GM19455 (cell line): ENCODE results near the gene PTAFR.
"Not testable (repeated sequence)": the region's sequence is repeated elsewhere in the genome, so short reads cannot be mapped to it uniquely, and the experiment has no call there.

ENCODE experiments used
- ATAC-seq: cut with Tn5 transposase; IDR thresholded peaks from one replicate; pipeline ENCODE4 v1.9.1; 2021; ENCODE audit not compliant: unreplicated experiment

Gene PTAFR

DNA sequence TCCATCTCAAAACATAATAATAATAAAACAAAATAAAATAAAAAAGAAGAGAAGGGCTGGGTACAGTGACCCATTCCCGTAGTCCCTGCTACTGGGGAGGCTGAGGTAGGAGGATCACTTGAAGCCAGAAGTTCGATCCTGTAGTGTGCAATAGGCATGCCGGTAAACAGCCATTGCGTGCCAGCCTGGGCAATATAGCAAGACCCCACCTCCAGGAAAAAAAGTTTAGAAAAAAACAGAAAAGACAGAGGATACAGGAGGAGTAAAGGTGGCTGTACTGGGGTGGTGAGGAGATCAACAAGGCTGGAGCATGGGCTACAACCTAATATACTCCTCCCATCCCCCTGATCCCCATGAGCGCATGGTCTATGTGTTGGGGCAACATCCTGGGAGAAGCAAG lies 30.8 kb downstream of the PTAFR start:
- ATAC-seq: no peak

DNA sequence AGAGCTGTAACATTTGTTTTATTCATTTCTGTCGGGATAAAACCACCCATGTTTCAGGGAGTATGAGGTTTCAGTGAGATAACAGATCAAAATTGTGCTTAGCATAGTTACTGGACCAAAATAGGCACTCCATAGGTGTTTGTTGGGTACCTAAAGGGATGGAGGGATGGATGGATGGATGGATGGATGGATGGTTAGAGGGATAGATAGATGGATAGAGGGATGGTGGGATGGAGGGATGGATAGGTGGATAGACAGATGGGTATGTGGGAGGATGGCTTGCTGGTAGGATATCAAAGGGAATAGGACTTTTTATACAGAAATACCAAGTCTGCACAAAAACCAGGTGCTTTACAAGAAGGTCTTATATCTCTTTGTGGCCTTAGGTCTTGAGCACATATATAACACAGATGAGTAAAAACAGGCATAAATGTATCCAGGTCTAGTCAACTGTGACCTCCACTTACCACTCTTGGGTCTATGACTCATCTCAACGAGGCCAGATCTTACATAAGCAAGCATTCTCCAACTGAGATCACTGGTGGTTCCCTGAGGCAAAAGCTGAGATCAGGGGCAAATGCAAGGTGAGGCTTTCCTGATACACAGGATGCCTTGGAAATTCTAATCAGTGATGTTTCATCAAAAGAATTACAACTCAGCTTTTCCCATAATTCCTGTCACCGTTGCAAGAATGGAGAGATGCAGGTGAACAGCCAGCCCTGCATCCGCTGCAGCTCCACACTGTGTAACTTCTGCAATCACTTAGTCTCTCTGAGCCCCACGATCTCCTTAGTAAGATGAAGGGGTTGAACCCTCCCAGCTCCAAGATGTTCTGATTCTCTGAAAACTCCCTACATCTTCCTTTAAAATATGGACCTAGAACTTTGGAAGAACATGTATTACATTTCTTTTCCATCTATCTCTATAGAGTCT lies 32.0 kb downstream of the PTAFR start:
- peak; percentile 63 for ATAC-seq

DNA sequence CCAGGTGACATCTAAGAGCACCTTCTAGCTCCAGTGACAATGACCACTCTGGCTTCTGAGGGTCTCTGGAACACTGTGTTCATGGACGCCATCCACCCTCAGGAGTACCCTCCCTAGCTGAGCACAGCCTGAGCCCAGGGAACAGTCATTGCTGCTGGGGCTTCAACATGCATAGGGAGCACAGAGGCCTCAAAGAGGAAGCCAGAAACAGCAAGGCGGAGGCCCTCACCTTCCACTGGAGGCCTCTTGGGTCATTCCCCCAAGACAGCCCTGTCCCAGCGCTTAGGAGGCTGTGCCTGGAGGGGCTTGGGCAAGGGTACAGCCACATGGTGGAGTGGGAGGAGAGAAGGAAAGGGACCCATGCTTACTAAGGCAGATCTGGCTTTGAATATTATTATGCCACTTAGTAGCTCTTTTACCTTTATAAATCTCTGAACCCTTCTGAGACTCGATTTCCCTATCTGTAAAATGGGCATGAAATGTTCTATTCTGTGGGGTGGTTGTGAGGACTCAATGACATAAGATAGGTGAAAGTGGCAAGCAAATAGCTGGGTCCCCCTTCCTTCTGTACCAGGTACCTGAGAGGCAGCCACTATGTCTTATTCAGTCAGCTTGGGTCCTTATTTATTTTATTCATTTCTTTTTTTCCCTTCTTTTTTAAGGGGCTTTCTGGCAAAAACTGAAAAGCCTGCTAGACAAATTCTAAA lies 32.8 kb downstream of the PTAFR start:
- ATAC-seq: no peak

DNA sequence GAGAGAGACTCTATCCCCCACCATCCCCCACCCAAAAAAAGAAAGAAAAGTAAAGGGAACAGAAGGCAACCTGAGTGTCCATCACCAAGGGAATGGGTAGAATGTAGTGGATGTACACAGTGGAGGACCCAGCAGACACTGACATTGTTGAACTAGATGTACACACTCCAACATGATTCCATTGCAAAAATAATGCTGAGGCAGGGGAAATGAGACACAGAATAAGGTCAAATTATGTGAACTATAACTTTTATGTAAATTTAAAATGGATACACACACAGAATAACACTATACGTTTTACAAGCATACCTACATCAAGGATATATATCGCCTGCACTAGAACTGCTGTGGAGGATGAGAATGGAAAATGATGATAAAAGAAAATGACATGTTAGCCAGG lies 34.8 kb downstream of the PTAFR start:
- no peak for ATAC-seq

DNA sequence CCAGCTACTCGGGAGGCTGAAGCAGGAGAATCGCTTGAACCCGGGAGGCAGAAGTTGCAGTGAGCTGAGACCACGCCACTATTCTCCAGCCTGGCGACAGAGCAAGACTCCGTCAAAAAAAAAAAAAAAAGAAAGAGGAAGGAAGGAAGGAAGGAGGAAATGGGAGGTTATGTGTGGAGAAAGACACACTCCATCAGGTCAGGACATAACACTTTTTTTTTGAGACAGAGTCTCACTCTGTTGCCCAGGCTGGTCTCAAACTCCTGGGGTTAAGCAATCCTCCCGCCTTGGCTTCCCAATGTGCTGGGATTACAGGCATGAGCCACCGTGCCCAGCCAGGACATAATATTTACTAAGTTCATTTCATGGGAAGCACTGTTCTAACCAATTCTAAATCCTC lies 36.6 kb downstream of the PTAFR start:
- not testable (repeated sequence) for ATAC-seq

DNA sequence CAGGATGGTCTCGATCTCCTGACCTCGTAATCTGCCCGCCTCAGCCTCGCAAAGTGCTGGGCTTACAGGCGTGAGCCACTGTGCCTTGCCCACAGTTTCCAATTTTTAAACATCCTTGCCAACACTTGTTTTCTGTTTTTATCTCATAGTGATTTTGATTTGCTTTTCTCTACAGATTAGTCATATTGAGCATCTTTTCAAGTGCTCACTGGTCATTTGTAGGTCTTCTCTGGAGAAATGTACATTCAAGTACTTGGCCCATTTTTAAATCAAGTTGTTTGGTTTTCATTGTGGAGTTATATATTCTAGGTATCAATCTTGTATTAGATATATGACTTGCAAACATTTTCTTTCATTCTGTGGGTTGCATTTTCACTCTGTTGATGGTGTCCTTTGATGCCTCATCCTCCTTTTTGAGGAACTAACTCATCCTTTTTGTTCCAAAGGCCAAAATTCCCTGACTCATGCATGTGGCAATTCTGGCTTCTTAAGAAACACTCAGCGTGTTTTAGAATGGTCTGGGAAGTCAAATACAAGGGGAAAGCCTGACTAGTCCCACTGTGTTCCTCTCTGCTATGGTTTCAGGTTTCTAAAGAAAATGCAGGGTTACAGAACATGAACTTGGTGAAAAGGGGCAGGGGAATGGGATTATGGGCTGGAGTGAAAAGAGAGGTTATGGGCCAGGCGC lies 37.3 kb downstream of the PTAFR start:
- ATAC-seq: no peak

DNA sequence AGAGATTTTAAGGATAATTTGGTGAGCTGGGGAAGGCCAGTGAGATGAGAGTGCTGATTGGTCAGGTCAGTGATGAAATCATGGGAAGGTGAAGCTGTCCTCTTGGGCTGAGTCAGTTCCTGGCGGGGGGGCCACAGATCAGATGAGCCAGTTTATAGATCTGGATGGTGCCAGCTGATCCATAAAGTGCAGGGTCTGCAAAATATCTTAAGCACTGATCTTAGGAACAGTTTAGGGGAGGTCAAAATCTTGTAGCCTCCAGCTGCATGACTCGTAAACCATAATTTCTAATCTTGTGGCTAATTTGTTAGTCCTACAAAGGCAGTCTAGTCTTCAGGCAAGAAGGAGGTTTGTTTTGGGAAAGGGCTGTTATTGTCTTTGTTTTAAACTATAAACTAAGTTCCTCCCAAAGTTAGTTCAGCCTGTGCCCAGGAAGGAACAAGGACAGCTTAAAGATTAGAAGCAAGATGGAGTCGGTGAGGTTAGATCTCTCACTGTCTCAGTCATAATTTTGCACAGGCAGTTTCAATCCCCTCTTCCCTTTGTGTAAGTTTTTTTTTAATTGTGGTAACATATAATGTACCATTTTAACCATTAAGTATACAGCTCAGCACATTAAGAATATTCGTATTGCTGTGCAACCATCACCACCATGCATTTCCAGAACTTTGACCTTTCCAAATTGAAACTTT lies 39.4 kb downstream of the PTAFR start:
- ATAC-seq: no peak

- no peak for ATAC-seq
Measured at GRCh38 chr1:28136169-28136921, 40.1 kb downstream of the PTAFR start.

- no peak for ATAC-seq
Measured at GRCh38 chr1:28135371-28136168, 40.9 kb downstream of the PTAFR start.

DNA sequence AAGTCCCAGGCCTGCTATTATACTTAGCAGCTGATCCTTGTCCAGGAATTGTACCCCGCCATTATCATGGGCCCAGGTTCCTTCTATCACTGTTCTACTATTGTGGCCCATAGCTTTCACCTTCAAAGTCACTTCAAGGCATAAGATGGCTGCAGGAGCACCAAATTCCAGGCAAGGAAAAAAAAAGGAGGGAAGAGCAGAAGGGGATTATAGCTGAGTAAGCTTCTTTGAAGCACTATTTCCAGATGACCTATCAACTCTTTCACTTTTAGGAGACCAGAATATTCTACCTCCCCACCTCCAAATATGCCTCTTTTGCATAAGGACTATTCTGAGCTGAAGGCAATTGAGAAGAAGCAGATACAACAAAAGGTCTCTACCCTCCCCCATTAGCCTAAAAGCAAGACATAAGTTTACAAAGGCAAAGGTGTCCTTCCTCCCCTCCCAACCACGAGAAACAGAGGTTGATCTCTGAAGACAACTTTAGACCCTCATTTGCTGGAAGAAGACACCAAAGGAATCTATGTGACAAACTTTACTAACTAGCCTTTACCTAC lies 41.8 kb downstream of the PTAFR start:
- ATAC-seq: no peak

- no peak for ATAC-seq
Measured at GRCh38 chr1:28132171-28133167, 44.0 kb downstream of the PTAFR start.

DNA sequence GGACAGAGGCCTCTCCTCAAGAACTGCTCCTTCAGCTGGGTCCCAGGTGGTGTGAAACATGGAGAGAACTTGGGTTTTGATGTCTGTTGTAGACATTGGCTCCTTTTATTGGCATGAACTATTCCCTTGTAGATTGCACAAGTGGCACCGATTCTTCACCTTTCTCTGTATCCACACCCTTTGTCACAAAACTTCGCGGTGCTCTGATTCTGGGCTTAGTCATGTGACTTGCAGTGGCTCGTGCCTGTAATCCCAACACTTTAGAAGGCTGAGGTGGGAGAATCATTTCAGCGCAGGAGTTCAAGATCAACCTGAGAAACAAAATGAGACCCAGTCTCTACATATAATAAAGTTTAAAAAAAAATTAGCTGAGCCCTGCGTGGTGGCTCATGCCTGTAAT lies 45.6 kb downstream of the PTAFR start:
- ATAC-seq: no peak

GRCh38 chr1:28129150-28129549 lies 47.3 kb downstream of the PTAFR start:
- ATAC-seq: no peak

DNA sequence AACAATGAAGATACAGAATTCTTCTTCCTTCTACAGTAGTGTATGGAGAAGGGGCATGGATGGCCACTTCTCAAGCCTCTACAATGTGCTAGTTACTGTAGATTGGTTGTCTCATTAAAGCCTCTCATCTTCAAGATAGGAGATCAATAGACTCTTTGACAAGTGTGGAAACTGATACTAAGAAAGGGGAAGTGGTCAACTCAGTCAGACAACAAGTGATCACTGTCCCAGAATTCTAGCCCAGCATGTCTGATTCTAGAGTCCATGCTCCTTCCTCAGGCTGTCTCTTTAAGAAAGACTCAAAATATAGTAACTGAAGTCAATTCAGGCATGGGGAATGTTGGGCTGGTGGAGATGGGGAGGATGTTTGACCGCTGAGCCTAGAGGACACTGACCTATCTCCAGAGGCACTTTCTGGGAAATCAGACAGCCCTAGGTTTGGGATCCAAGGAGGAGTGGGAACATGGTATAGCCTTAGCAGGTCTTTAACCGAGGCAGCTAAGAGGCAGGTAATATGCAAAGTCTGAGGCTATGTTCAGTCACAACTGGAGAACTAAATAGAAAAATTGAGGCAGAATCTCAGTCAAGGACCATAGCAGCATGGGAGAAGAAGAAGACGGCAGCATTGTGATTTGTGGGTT lies 48.8 kb downstream of the PTAFR start:
- peak; percentile 64 for ATAC-seq

DNA sequence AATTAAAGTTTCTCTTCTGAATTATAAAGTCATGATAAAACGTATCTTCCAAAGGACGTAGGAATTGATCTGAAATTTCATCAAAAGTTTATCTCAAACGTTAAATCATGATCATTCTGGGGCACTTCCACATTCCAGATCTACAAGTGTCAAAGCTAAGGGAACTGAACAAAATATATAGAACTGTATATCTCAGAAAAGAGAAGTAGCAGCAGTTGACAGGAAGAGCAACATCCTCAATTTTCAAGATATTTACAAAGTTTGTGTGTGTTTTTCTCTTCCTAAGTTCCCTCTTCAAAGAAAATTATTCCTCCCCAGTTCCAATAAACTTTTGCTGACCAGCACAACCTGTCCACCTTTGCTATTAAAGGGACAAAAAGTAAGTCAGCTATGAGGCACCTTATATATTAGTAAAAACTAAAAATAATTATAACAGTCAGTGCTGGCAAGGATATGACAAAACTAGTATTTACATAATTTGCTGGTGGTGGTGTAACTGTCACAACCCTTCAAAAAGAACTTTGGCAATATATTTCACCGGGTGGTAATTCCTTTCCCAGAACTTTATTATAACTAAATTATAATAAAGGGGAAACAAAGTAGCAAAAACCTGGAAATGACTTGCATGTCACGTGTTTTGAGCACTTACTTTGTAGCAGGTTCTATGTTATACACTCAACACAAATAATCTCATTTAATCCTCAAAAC lies 49.6 kb downstream of the PTAFR start:
- no peak for ATAC-seq

DNA sequence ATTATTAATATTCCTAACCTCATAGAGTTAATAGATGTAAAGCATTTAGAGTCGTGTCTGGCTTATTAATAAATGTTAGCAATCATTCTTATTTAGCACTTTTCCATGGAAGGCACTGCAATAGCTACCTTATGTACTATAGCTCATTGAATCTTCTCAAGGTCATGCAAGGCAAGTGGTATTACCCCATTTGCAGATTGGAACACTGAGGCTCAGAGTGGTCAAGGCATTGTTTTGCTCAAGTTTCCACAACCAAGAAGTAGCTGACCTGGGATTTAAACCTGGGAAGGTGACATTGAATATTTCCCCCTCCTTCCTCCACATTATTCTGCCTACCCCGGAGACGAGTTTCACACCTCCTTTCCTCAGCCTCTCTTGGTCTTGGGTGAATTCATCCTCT lies 50.3 kb downstream of the PTAFR start:
- ATAC-seq: no peak

DNA sequence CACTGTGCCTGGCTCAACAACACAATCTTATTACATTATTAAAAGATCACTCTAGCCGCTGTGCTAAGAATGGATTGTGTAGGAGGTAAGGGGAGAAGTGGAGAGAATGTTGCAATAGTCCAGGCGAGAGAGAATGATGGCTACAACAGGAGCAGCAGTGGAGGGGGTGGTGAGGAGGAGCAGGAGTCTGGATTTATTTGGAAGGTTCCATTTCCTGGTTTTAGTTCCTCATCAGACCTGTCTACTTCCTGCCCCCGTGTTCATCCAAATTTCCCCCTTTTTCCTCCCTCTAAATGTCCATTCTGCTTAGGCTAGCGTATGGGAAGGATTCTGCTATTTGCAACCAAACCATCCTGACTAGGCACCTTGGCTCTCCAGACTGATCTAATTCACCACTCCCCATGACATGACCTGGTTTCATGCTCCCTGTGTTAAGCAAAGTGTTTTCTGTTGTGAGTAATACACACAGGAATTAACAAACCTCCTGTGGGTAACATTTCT lies 53.0 kb downstream of the PTAFR start:
- no peak for ATAC-seq
